KMS-11 (cell line): Measurements from ENCODE around the gene NEK1.

Experiments used
- H2AFZ ChIP-seq: fragments of 200-600 bp; sonication (generic); 2 replicates; pipeline ENCODE4 v1.6.1; 2016; ENCODE audit warnings: antibody characterized with exemption, mixed run types, low read depth
- H3K27ac ChIP-seq: fragments of 200-600 bp; sonication (generic); 2 replicates; pipeline ENCODE4 v1.6.1; 2016; ENCODE audit warnings: mild to moderate bottlenecking, mixed run types
- H3K27me3 ChIP-seq: fragments of 200-600 bp; sonication (generic); 2 replicates; pipeline ENCODE4 v1.6.1; 2017; ENCODE audit warnings: mild to moderate bottlenecking, low read depth, mixed run types, moderate library complexity; ENCODE audit not compliant: insufficient read depth
- H3K36me3 ChIP-seq: fragments of 200-600 bp; sonication (generic); 2 replicates; pipeline ENCODE4 v1.6.1; 2017; ENCODE audit warnings: mild to moderate bottlenecking, mixed run types; ENCODE audit not compliant: insufficient read depth
- H3K4me1 ChIP-seq: fragments of 200-600 bp; sonication (generic); 2 replicates; pipeline ENCODE4 v1.6.1; 2016; ENCODE audit warnings: mild to moderate bottlenecking, low read depth, mixed run types; ENCODE audit not compliant: poor library complexity, severe bottlenecking
- H3K4me2 ChIP-seq: fragments of 200-600 bp; sonication (generic); 2 replicates; pipeline ENCODE4 v1.7.0; 2016; ENCODE audit warnings: mild to moderate bottlenecking, mixed run types
- H3K4me3 ChIP-seq: fragments of 200-600 bp; sonication (generic); IDR thresholded peaks from 2 replicates; pipeline ENCODE4 v1.6.1; 2017; ENCODE audit warnings: low read depth, low read length, mixed read lengths; ENCODE audit not compliant: insufficient read depth
- H3K79me2 ChIP-seq: fragments of 200-600 bp; sonication (generic); 2 replicates; pipeline ENCODE4 v1.6.1; 2016; ENCODE audit warnings: low read depth, mixed run types; ENCODE audit not compliant: insufficient read depth
- H3K9ac ChIP-seq: fragments of 200-600 bp; sonication (generic); 2 replicates; pipeline ENCODE4 v1.6.1; 2016; ENCODE audit warnings: mild to moderate bottlenecking, mixed run types
- H4K20me1 ChIP-seq: fragments of 200-600 bp; sonication (generic); 2 replicates; pipeline ENCODE4 v1.6.1; 2016; ENCODE audit warnings: mild to moderate bottlenecking, mixed run types; ENCODE audit not compliant: insufficient read depth
- CTCF ChIP-seq: fragments of 200-600 bp; sonication (generic); conservative IDR thresholded peaks from 2 replicates; pipeline ENCODE4 v1.6.1; 2017; ENCODE audit warnings: low read depth, mild to moderate bottlenecking, antibody characterized with exemption, low read length, moderate library complexity, mixed read lengths

Gene NEK1

GRCh38 chr4:169652535-169652934 lies 40.2 kb upstream of the NEK1 start:
- H3K9ac ChIP-seq, result no peak overlapping the region

GRCh38 chr4:169650227-169650936 lies 38.0 kb upstream of the NEK1 start:
- no peak overlapping the region for H3K4me2 ChIP-seq
- no peaks in the 10 kb centered on the region for H3K4me1 ChIP-seq
- no peaks in the 10 kb centered on the region for H4K20me1 ChIP-seq

More at GRCh38 chr4:169652535-169652934, 40.2 kb upstream of the NEK1 start:
- Histone ChIP-seq H3K79me2 (no peaks in the 10 kb centered on the region), H3K4me3 (no peak overlapping the region), H3K36me3 (no peaks in the 10 kb centered on the region), H2AFZ (no peak overlapping the region), H4K20me1 (no peaks in the 10 kb centered on the region), H3K4me1 (no peaks in the 10 kb centered on the region), H3K27me3 (no peaks in the 10 kb centered on the region), H3K4me2 (no peak overlapping the region), H3K27ac (no peak overlapping the region)
- TF ChIP-seq CTCF, result no peak

GRCh38 chr4:169649545-169650226 lies 37.3 kb upstream of the NEK1 start:
- H2AFZ ChIP-seq, result no peak overlapping the region
- no peak overlapping the region for H3K27ac ChIP-seq
- H4K20me1 ChIP-seq, result no peaks in the 10 kb centered on the region
- H3K4me2 ChIP-seq, result no peak overlapping the region
- TF ChIP-seq CTCF, result no peak
- H3K27me3 ChIP-seq, result no peaks in the 10 kb centered on the region
- H3K9ac ChIP-seq, result no peak overlapping the region
- no peak overlapping the region for H3K4me3 ChIP-seq
- no peaks in the 10 kb centered on the region for H3K79me2 ChIP-seq
- no peaks in the 10 kb centered on the region for H3K36me3 ChIP-seq
- H3K4me1 ChIP-seq, result no peaks in the 10 kb centered on the region

More at GRCh38 chr4:169650227-169650936, 38.0 kb upstream of the NEK1 start:
- Histone ChIP-seq H3K27ac (no peak overlapping the region), H3K27me3 (no peaks in the 10 kb centered on the region), H2AFZ (no peak overlapping the region), H3K4me3 (no peak overlapping the region), H3K79me2 (no peaks in the 10 kb centered on the region), H3K9ac (no peak overlapping the region), H3K36me3 (no peaks in the 10 kb centered on the region)
- TF ChIP-seq CTCF, result no peak

- H3K79me2 ChIP-seq, result no peaks in the 10 kb centered on the region
- H3K27ac ChIP-seq, result no peak overlapping the region
- no peak overlapping the region for H3K4me2 ChIP-seq
- no peaks in the 10 kb centered on the region for H3K36me3 ChIP-seq
- no peak for TF ChIP-seq CTCF
- no peaks in the 10 kb centered on the region for H3K27me3 ChIP-seq
- H2AFZ ChIP-seq, result no peak overlapping the region
- no peak overlapping the region for H3K4me3 ChIP-seq
- H3K4me1 ChIP-seq, result no peaks in the 10 kb centered on the region
- no peaks in the 10 kb centered on the region for H4K20me1 ChIP-seq
- no peak overlapping the region for H3K9ac ChIP-seq
Observed at GRCh38 chr4:169645627-169646026, 33.2 kb upstream of the NEK1 start.
